ENCODE results near the gene MED12L.

Gene MED12L

DNA sequence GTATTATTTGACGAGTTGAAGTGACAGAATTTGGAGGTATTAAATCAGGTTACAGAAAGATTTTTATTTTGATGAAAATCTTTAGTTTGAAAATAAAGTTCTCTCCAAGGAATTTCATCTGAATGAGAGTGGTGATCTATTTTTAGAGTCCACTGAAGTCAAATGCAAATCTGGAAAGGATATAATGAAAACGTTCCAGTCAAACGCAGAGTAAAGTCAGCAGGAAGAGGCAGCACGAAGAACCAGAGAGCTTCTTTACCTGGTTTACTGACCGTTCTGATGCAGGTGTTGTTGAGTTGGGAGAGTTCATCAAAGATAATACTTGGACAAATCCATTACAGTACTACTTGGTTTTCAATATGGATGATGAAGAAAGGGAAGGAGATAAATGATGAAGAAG is 184.2 kb downstream of the MED12L start:
- Histone ChIP-seq H3K27ac (no peak overlapping the region), H3K4me3 (ENCODE audit: low read depth, low read length) (no peak overlapping the region), H3K9me3 (ENCODE audit: severe bottlenecking) (no peaks in the 10 kb centered on the region), H3K27me3 (ENCODE audit: insufficient read depth, low read depth, severe bottlenecking) (no peaks in the 10 kb centered on the region), H3K36me3 (no peaks in the 10 kb centered on the region)
- TF ChIP-seq, protein P1, sequence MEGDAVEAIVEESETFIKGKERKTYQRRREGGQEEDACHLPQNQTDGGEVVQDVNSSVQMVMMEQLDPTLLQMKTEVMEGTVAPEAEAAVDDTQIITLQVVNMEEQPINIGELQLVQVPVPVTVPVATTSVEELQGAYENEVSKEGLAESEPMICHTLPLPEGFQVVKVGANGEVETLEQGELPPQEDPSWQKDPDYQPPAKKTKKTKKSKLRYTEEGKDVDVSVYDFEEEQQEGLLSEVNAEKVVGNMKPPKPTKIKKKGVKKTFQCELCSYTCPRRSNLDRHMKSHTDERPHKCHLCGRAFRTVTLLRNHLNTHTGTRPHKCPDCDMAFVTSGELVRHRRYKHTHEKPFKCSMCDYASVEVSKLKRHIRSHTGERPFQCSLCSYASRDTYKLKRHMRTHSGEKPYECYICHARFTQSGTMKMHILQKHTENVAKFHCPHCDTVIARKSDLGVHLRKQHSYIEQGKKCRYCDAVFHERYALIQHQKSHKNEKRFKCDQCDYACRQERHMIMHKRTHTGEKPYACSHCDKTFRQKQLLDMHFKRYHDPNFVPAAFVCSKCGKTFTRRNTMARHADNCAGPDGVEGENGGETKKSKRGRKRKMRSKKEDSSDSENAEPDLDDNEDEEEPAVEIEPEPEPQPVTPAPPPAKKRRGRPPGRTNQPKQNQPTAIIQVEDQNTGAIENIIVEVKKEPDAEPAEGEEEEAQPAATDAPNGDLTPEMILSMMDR (IDR thresholded peaks at IDR 0.05; ENCODE audit: low read depth, low read length) = no peak
- DNase-seq = no peak

GRCh38 chr3:151275091-151275490 is 189.6 kb downstream of the MED12L start:
- TF ChIP-seq, protein P1 (IDR thresholded peaks at IDR 0.05; ENCODE audit: low read depth, low read length) = no peak
- Histone ChIP-seq H3K4me3 (ENCODE audit: low read depth, low read length) (no peak overlapping the region), H3K36me3 (no peaks in the 10 kb centered on the region), H3K9me3 (ENCODE audit: severe bottlenecking) (no peaks in the 10 kb centered on the region), H3K27ac (no peak overlapping the region), H3K27me3 (ENCODE audit: insufficient read depth, low read depth, severe bottlenecking) (no peaks in the 10 kb centered on the region)
- DNase-seq = no peak

DNA sequence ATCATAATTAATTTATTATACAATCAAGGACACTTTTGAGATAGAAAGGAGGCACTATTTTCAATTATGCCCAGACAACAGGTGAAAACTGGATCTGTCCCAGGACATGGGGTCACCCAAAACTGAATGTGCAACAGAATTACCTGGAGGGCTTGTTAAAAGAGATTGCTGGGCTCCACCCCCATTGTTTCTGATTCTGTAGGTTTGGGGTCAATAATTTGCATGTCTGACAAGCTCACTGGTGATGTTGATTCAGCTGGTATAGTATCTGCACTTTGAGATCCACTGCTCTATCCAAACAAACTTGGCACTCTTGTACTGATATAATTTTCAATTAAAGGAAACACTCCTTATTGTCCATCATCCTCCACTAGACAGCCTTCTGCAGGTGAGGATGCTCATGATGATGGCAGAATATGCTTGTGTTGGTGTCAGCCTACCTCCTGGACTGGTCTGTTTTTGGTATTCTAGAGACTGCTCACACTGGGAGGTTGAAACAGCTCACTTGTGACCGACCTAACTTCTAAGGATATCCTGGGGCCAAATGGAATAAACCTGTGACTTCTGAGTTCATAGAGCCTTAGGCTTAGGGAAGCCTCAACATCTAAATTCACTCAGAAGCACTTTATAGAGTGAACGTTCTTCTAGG is 190.7 kb downstream of the MED12L start:
- Histone ChIP-seq H3K4me3 (ENCODE audit: low read depth, low read length) (no peak overlapping the region), H3K9me3 (ENCODE audit: severe bottlenecking) (no peaks in the 10 kb centered on the region)
- TF ChIP-seq, protein P1 (IDR thresholded peaks at IDR 0.05; ENCODE audit: low read depth, low read length) = no peak

GRCh38 chr3:151276687-151277042 is 191.2 kb downstream of the MED12L start:
- no peak for DNase-seq
- Histone ChIP-seq H3K9me3 (ENCODE audit: severe bottlenecking) (no peaks in the 10 kb centered on the region), H3K27ac (no peak overlapping the region), H3K36me3 (no peaks in the 10 kb centered on the region), H3K4me3 (ENCODE audit: low read depth, low read length) (no peak overlapping the region), H3K27me3 (ENCODE audit: insufficient read depth, low read depth, severe bottlenecking) (no peaks in the 10 kb centered on the region)
- TF ChIP-seq, protein P1 (IDR thresholded peaks at IDR 0.05; ENCODE audit: low read depth, low read length) = no peak

More for the DNA sequence above, 190.7 kb downstream of the MED12L start:
- H3K27ac ChIP-seq = no peak overlapping the region
- H3K27me3 ChIP-seq (ENCODE audit: insufficient read depth, low read depth, severe bottlenecking) = no peaks in the 10 kb centered on the region
- no peak for DNase-seq
- H3K36me3 ChIP-seq = no peaks in the 10 kb centered on the region

DNA sequence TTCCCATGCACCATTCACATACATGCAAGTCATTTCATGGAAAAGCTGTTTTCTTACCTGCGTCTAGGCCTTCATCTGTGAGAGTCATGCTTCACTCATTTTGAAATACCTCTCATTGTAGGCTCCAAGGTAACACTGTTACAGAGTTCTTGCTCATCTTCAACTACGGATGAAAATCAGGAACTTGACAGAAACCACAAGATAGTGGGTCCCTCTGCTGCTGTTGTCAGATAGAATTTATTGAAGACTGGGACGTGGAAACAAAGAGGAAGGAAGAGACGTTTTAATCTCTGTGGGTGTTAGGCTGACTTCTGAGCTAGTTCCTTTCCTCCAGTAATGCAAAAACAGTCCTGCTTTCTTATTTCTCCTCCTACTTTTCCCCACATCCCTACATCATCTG is 192.8 kb downstream of the MED12L start, which contains the start of gene P2RY14:
TSS of gene P2RY14 (minus strand) at position 313 of the 400 bp plus-strand sequence. CDS start 64,226 bp downstream, outside the sequence.
- Histone ChIP-seq H3K27me3 (ENCODE audit: insufficient read depth, low read depth, severe bottlenecking) (no peaks in the 10 kb centered on the region), H3K36me3 (no peaks in the 10 kb centered on the region), H3K27ac (no peak within 1 kb of the TSS), H3K4me3 (ENCODE audit: low read depth, low read length) (no peak within 1 kb of the TSS), H3K9me3 (ENCODE audit: severe bottlenecking) (no peaks in the 10 kb centered on the region)
- TF ChIP-seq, protein P1 (IDR thresholded peaks at IDR 0.05; ENCODE audit: low read depth, low read length) = no peak
- DNase-seq = no peak

Measured in WERI-Rb-1 (cell line).